Measurements from ENCODE around the gene COMMD7. TPM values are rescaled to one million over a fixed set of nuclear protein-coding genes. Genes with fewer than 3 reads are reported as not detected.

COMMD7 gene
- total RNA-seq, 1 experiment from 2014 or later: 42.3 TPM

- CTCF ChIA-PET: interaction anchor here (0.7 kb wide), 1 partner anchor 107 kb away, joined by 4 read pairs; no protein-coding TSS in a partner anchor
- BruUV-seq (replicated peaks): no TSS peak
Measured at GRCh38 chr20:32780749-32781655, 37.7 kb upstream of the COMMD7 start.

DNA sequence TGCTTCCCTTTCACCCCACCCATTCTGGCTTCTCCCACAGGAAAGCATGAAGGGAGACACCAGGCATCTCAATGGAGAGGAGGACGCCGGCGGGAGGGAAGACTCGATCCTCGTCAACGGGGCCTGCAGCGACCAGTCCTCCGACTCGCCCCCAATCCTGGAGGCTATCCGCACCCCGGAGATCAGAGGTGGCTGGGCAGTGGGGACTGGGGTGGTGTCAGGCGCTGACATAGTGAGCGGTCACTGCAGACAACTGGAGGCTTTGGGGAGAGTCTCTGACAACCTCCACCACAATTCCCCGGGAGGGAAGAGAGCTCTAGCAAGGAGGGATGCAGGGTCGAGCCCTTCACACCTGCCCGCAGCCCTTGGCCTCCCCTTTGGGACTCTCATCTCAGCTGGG lies 37.0 kb upstream of the COMMD7 start:
- Histone ChIP-seq H3F3A (ENCODE audit: insufficient read depth, low read depth) (no peaks in the 10 kb centered on the region), H3K27me3 (ENCODE audit: insufficient read depth, low read depth) (no peaks in the 10 kb centered on the region), H4K20me1 (ENCODE audit: insufficient read depth) (no peaks in the 10 kb centered on the region; the same call in 1 of the 2 replicates), H3K36me3 (ENCODE audit: low read depth) (no peaks in the 10 kb centered on the region), H3K4me3 (no peak overlapping the region), H3K79me2 (ENCODE audit: low read depth) (no peaks in the 10 kb centered on the region), H3K27ac (no peak overlapping the region), H3K4me1 (replicated peaks; ENCODE audit: insufficient read depth) (no peaks in the 10 kb centered on the region), H3K9me3 (ENCODE audit: insufficient read depth, low read depth) (no peaks in the 10 kb centered on the region), H2AFZ (no peak overlapping the region), H3K4me2 (no peak overlapping the region), H3K9me2 (ENCODE audit: insufficient read depth) (no peaks in the 10 kb centered on the region)
- intact Hi-C loops (cut with micrococcal nuclease; ENCODE audit: unreplicated experiment): no loop called here
- ChIA-PET CTCF (no interaction called here), POLR2A (ENCODE audit: unreplicated experiment) (no interaction called here)
- DNase-seq: no peak
- no peak for TF ChIP-seq CTCF (conservative IDR thresholded peaks at IDR 0.05)
- BruUV-seq (replicated peaks): no TSS peak

More at GRCh38 chr20:32780749-32781655, 37.7 kb upstream of the COMMD7 start:
- no peaks in the 10 kb centered on the region for H3K27me3 ChIP-seq (ENCODE audit: insufficient read depth, low read depth)
- POLR2A ChIA-PET (ENCODE audit: unreplicated experiment): no interaction called here
- TF ChIP-seq EZH2 (IDR thresholded peaks at IDR 0.05; ENCODE audit: low read depth) (no peak), CTCF (conservative IDR thresholded peaks at IDR 0.05) (no peak)
- no peaks in the 10 kb centered on the region for H3K79me2 ChIP-seq (ENCODE audit: low read depth)
- H3K36me3 ChIP-seq (ENCODE audit: low read depth): no peaks in the 10 kb centered on the region
- no peaks in the 10 kb centered on the region; the same call in 1 of the 2 replicates for H4K20me1 ChIP-seq (ENCODE audit: insufficient read depth)
- DNase-seq: no peak
- intact Hi-C loops (cut with micrococcal nuclease; ENCODE audit: unreplicated experiment): no loop called here
- no peaks in the 10 kb centered on the region for H3F3A ChIP-seq (ENCODE audit: insufficient read depth, low read depth)
- H3K4me2 ChIP-seq: no peak overlapping the region
- no peaks in the 10 kb centered on the region for H3K4me1 ChIP-seq (replicated peaks; ENCODE audit: insufficient read depth)
- no peak overlapping the region for H3K4me3 ChIP-seq
- H3K27ac ChIP-seq: no peak overlapping the region
- no peak overlapping the region for H2AFZ ChIP-seq
- no peaks in the 10 kb centered on the region for H3K9me3 ChIP-seq (ENCODE audit: insufficient read depth, low read depth)
- no peaks in the 10 kb centered on the region for H3K9me2 ChIP-seq (ENCODE audit: insufficient read depth)

DNA sequence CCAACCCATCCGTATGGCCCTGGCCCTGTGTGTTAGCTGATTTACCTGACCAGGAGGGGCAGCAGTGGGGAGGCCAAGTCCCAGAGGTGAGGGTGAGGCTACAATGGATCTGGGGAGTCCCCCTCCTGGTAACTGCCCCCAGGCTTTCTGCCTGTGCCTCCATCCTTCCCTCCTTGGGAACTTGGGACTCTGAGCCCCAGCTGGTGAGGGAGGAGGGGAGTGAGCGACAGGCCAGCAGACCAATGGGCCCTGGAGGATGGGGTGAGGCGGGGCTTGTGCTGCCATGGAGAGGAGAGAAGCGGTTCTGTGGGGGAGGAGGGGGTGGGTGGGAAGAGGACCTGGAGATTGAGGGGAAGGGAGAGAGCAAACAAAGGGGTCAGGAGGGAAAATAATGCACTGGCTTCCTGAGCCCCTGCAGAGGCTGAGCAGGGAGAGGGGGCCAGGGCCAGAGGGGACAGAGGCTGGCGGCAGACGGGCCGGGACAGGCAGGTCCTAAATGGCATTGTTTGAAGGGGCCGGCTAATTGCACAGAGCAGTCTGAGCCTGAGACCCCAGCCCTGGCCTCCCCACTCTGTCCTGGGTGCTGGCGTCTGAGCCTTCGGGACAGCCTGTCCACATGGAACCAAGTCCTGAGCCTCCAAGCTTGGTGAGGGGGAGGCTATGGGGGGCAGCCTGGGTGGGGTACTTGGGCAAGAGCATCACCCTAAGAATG lies 36.4 kb upstream of the COMMD7 start:
- TF ChIP-seq EZH2 (IDR thresholded peaks at IDR 0.05; ENCODE audit: low read depth): no peak
- no peak for TF ChIP-seq CTCF (conservative IDR thresholded peaks at IDR 0.05)
- H3K9me3 ChIP-seq (ENCODE audit: insufficient read depth, low read depth): no peaks in the 10 kb centered on the region
- H4K20me1 ChIP-seq (ENCODE audit: insufficient read depth): no peaks in the 10 kb centered on the region; the same call in 1 of the 2 replicates
- no peaks in the 10 kb centered on the region for H3F3A ChIP-seq (ENCODE audit: insufficient read depth, low read depth)
- ChIA-PET POLR2A (ENCODE audit: unreplicated experiment) (no interaction called here), CTCF (interaction anchor here (0.6 to 2.3 kb wide), 3 partner anchors 98 to 134 kb away, joined by 3 to 46 read pairs (median 4); partner anchors contain the start of gene C20orf203)
- H3K4me1 ChIP-seq (replicated peaks; ENCODE audit: insufficient read depth): no peaks in the 10 kb centered on the region
- intact Hi-C loops (cut with micrococcal nuclease; ENCODE audit: unreplicated experiment): loop anchor here (5.0 kb wide), 1 partner anchor 257 kb away; no protein-coding TSS in a partner anchor
- BruUV-seq (replicated peaks): no TSS peak
- H3K4me3 ChIP-seq: no peak overlapping the region
- no peaks in the 10 kb centered on the region for H3K79me2 ChIP-seq (ENCODE audit: low read depth)
- no peaks in the 10 kb centered on the region for H3K27me3 ChIP-seq (ENCODE audit: insufficient read depth, low read depth)
- H3K36me3 ChIP-seq (ENCODE audit: low read depth): no peaks in the 10 kb centered on the region
- H3K27ac ChIP-seq: no peak overlapping the region
- H3K9me2 ChIP-seq (ENCODE audit: insufficient read depth): no peaks in the 10 kb centered on the region
- no peak overlapping the region for H2AFZ ChIP-seq
- no peak overlapping the region for H3K4me2 ChIP-seq
- no peak for DNase-seq
